ENCODE data around the gene MAT2B.

MAT2B gene

DNA sequence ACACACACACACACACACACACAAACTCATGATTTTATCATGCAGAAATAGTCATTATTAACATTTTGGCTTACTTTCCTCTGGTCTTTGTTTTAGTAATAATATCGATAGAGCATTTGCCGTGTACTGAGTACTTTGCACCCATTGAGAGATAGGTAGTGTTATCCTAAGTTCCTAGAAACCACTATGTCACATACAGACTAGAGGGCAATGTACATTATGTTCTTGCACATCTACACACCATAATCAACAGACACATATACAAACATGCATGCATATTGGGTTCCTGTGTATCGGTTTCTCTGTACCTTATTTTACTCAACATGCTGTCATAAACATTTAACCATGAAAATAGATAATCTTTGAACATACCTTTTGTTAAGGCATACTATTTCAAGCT lies 45.7 kb downstream of the MAT2B start:
- DNase-seq (ENCODE audit: low read depth), result no peak

DNA sequence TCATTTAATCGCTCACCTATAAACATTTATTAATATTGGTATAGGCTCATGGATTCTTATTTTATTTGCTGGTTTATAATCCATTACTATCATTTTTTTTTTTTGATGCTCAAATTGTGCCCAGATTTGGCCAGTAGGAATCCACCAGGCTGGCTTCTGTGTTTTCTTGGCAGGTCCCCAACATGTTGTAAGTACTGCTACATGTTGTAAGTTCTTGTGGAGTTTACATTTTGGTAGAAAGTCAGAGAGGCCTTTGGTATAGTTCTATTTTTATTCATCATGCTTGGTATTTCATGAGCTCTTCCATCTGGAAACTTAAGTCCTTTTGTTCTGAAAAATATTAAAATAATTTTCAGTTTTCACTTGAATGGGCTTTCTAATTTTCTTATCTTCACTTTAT lies 47.1 kb downstream of the MAT2B start:
- DNase-seq (ENCODE audit: low read depth), result no peak

- no peak for DNase-seq (ENCODE audit: low read depth)
Measured at GRCh38 chr5:163561339-163561738, 55.9 kb downstream of the MAT2B start.

DNA sequence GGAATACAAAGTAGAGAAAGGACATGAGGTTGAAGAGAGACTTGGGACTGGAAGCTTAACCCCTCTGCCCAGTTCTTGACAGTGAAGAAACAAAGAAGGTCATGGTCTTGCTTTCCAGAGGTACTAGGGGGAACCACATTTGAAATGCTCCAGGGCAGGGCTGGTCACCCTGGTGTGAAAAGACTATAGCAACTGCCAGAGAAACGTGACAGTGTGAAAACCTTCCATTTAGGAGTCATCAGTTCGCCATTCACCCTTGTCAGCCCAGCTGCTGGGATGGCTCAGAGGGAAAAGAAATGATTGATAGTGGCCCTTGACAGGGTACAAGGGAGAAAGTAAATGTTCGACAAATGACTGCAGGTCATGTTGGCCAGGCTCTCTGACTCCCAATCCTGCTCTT lies 56.7 kb downstream of the MAT2B start:
- DNase-seq (ENCODE audit: low read depth), result no peak

DNA sequence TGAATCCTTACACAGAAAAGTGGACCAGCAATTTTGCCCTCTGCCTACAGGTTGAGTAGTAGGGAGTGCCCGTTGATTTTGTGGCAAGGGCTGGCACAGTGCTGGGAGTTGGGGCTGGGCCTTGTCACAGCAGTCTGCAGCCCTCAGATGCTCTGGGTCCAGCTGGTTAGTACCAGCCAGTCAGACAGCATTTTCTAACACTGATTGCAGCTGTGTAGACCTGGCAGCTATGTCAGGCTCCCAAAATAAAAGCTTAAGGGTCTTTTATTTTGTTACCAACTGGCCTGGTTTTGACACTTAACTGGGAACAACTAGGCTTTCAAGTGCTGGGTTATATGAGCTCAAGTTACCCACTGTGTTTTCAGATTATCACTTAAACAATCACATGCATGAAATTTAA lies 57.7 kb downstream of the MAT2B start:
- no peak for DNase-seq (ENCODE audit: low read depth)

DNA sequence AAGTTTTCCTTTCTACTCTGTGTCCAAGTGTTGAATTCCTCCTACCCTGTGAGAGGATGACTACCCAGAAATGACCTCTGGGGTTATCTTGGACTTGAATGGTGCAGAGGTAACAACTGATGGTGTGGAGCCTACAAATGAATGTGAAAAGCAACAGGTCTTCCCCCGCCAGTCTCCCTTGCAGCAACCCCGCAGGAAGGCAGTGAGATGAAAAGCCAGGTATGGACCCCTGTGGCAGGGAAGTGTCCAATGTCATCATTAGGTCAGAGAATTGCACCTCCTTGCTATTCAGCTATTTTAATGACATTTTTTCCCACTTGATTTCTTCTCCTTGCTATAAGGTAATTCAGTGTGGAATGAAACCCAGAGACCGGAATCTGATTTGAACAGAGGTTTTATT lies 58.5 kb downstream of the MAT2B start:
- DNase-seq (ENCODE audit: low read depth), result no peak

- DNase-seq (ENCODE audit: low read depth), result peak; percentile 62
Measured at GRCh38 chr5:163564321-163564938, 59.0 kb downstream of the MAT2B start.

- DNase-seq (ENCODE audit: low read depth), result no peak
Measured at GRCh38 chr5:163565492-163565891, 60.1 kb downstream of the MAT2B start.

DNA sequence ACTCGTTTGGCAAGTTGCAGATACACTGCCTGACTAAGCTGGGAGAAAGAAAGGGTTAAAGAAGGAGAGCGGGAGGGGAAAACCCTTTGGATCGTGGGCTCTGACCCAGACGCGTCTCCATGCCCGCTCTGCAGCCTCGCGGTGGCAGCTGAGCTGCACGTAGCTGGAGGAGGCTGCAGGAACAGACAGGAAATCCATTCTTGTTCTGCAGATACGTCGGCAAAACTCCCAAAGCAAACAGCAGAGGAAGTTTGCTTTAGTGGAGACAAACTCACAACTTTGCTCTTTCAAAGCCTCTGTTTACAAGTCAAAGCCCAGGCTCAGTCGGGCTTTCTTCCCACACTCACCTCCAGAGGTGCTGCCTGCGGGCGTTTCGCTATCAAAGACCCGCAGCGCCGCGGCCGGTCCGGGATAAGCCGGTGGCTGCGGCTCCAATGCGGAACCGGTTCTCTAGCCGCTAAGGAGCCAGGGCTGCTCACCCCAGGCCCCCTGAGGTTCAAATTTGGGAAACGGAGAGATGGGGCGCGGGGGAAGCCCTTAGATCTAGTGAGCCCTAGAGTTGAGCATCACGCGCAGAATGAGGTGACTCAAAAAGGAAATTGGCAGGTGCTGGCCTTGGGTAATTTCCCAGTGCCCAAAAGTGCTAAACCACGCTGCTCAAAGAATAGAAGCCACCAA lies 60.7 kb downstream of the MAT2B start:
- DNase-seq (ENCODE audit: low read depth), result peak; percentile 18

GRCh38 chr5:163566678-163567077 lies 61.3 kb downstream of the MAT2B start:
- no peak for DNase-seq (ENCODE audit: low read depth)

GRCh38 chr5:163567811-163568210 lies 62.4 kb downstream of the MAT2B start:
- no peak for DNase-seq (ENCODE audit: low read depth)
